Right lobe of liver (tissue), 6 donors: ENCODE results near the gene FBXO10. TPM values are rescaled to one million over a fixed set of nuclear protein-coding genes. Genes with fewer than 3 reads are reported as not detected.

Experiments
- ATAC-seq, 4 donors: fragments of 200-7000 bp; cut with Tn5 transposase; one replicate each; pipeline ENCODE4 v1.9.1; 2020; ENCODE audit warnings: mild to moderate bottlenecking in 4 of 4, moderate library complexity in 4 of 4
- DNase-seq, 3 donors: peaks; one replicate each; pipeline ENCODE4 v3.0.0-alpha.2; 2020
- H3K27ac ChIP-seq, 3 donors: fragments of 200-600 bp; one replicate each; pipeline ENCODE4 v1.8.0; 2022
- H3K27me3 ChIP-seq, 2 donors: fragments of 200-600 bp; one replicate each; pipeline ENCODE4 v1.8.0; 2022
- H3K36me3 ChIP-seq, 4 donors: fragments of 200-600 bp; sonication (generic) in 1 of 4; one replicate each; pipeline versions ENCODE4 v1.5.1 to v1.8.0; 2017 to 2022; ENCODE audit warnings: control low read depth in 1 of 4
- H3K4me1 ChIP-seq, 4 donors: fragments of 200-600 bp; sonication (generic) in 1 of 4; one replicate each; pipeline versions ENCODE4 v1.5.1 to v1.8.0; 2017 to 2022; ENCODE audit warnings: control low read depth in 1 of 4
- H3K4me3 ChIP-seq, 3 donors: fragments of 200-600 bp; one replicate each; pipeline ENCODE4 v1.8.0; 2022
- H3K9me3 ChIP-seq, 4 donors: fragments of 200-600 bp; sonication (generic) in 1 of 4; one replicate each; pipeline versions ENCODE4 v1.5.1 to v1.8.0; 2017 to 2022; ENCODE audit warnings: control low read depth in 1 of 4
- POLR2A ChIP-seq: fragments of 450-650 bp; IDR thresholded peaks from one replicate; pipeline ENCODE4 v1.6.1; 2017; ENCODE audit warnings: antibody characterized with exemption, mild to moderate bottlenecking
- WGBS: methylation state at CpG from one replicate; pipeline ENCODE4 v1.1.6; 2018; ENCODE audit warnings: low coverage, low lambda C conversion rate; ENCODE audit not compliant: insufficient coverage; ENCODE audit errors: missing lambda C conversion rate; 5-methylcytosine and 5-hydroxymethylcytosine counted together
- intact Hi-C, 2 donors: fragments of 100-400 bp; cut with DNase I; formaldehyde crosslinking; loops; one replicate each; pipeline versions ENCODE4 v1.11.2 to v1.14.1; 2022
- total RNA-seq, 6 experiments: library from RNA; depleted of rRNA in 2 of 6; stranded (reverse); fragments of >200 nt in 2 of 6; fragmentation: NEBNext Ultra II Directional in 3 of 6; extraction: Animal tissue kit (Norgen Biotek cat#: 25700) in 3 of 6; gene quantifications; one replicate each; pipeline versions ENCODE4 v1.1.0 to v1.2.4, GENCODE V29; 2016 to 2023
- TF ChIP-seq, protein P1 (sequence below), 4 donors: fragments of 200-600 bp in 3 of 4; fragments of 450-650 bp in 1 of 4; IDR thresholded peaks; one replicate each; pipeline versions ENCODE4 v1.5.1 to v1.8.0; 2016 to 2022; ENCODE audit warnings: antibody characterized with exemption in 4 of 4, mild to moderate bottlenecking in 2 of 4
- donor health status: DM: no; HTN: yes; CAD: no.
- donor health status: DM: no; HTN: no; CAD: no.
- donor health status: DM: no; HTN: no; CAD: no.
- donor health status: DM: no; HTN: yes; CAD: no.
- donor health status: DM: no; HTN: yes; CAD: no.

FBXO10 gene
- total RNA-seq, 6 experiments from 2014 or later: 2.5 to 5.9 (median 4.0) TPM

DNA sequence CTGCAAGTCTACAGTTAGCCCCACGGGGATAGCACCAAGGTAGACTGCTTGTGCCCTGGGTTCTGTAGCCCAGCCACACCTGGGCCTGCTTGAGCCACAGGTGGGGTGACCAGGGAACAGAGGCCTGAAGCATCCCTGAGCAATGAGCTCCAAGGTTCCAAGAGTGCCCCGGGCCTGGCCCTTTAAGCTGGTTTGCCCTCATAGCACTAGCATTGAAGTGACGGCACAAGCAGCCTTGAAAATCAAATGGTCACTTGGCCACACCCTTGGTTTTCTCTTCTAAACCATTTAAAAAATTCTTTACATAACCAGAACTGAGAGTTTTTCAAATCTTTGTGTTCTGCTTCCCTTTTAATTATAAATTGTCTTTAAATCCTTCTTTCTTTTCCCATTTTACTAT is 24.7 kb downstream of the FBXO10 start:
- H3K27me3 ChIP-seq: no peaks in the 10 kb centered on the region
- intact Hi-C loops: no loop called here
- ATAC-seq (no peak), DNase-seq (no peak)
- H3K27ac ChIP-seq: no peak overlapping the region
- H3K4me1 ChIP-seq: no peaks in the 10 kb centered on the region
- TF ChIP-seq, protein P1, sequence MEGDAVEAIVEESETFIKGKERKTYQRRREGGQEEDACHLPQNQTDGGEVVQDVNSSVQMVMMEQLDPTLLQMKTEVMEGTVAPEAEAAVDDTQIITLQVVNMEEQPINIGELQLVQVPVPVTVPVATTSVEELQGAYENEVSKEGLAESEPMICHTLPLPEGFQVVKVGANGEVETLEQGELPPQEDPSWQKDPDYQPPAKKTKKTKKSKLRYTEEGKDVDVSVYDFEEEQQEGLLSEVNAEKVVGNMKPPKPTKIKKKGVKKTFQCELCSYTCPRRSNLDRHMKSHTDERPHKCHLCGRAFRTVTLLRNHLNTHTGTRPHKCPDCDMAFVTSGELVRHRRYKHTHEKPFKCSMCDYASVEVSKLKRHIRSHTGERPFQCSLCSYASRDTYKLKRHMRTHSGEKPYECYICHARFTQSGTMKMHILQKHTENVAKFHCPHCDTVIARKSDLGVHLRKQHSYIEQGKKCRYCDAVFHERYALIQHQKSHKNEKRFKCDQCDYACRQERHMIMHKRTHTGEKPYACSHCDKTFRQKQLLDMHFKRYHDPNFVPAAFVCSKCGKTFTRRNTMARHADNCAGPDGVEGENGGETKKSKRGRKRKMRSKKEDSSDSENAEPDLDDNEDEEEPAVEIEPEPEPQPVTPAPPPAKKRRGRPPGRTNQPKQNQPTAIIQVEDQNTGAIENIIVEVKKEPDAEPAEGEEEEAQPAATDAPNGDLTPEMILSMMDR (IDR thresholded peaks at IDR 0.05): no peak
- no peak for TF ChIP-seq POLR2A
- H3K36me3 ChIP-seq: no peaks in the 10 kb centered on the region
- H3K4me3 ChIP-seq: no peak overlapping the region
- H3K9me3 ChIP-seq: no peaks in the 10 kb centered on the region
- 83% methylated on average over 1 of the region's 3 CpGs for WGBS

DNA sequence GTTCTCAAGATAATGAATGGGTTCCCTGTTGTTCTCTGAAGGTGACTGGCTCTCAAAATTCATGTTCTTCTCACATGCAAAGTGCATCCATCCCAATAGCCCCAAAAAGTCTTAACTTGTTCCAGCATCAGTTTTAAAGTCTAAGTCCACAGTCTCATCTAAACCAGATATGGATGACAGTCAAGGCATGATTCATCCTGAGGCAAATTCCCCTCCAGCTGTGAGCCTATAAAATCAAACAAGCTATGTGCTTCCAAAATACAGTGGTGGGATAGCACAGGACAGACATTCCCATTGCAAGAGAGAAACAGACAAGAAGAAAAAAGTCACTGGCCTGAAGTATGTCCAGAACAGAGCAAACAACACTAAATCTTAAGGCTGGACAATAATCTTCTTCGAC is 25.4 kb downstream of the FBXO10 start:
- H3K27me3 ChIP-seq: no peaks in the 10 kb centered on the region
- WGBS: 71% methylated on average over 1 of the region's 1 CpG
- TF ChIP-seq, protein P1 (IDR thresholded peaks at IDR 0.05): no peak
- intact Hi-C loops: no loop called here
- no peaks in the 10 kb centered on the region for H3K9me3 ChIP-seq
- H3K36me3 ChIP-seq: no peaks in the 10 kb centered on the region
- ATAC-seq (no peak), DNase-seq (no peak)
- H3K4me3 ChIP-seq: no peak overlapping the region
- no peaks in the 10 kb centered on the region for H3K4me1 ChIP-seq
- H3K27ac ChIP-seq: no peak overlapping the region

DNA sequence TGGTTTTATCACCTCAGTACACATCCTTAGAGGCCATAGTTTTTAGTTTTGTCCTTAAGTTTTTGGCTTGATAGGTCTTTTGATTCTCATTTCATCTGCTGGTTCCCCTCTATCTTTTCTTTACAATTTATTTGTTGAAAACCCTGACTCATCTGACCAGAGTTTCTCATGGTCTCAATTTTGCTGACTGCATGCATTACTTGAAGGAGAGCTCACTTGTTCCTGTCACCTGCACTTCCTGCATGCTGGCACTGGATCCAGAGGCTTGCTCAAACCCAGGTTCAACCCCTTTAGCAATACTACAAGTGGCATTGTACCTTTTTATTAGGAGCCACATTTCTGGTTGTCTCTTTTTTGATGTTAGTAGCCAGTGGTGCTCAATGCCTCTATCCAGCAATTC is 26.7 kb downstream of the FBXO10 start:
- DNase-seq (no peak), ATAC-seq (no peak)
- Histone ChIP-seq H3K4me3 (no peak overlapping the region), H3K9me3 (no peaks in the 10 kb centered on the region), H3K36me3 (no peaks in the 10 kb centered on the region), H3K27ac (no peak overlapping the region), H3K27me3 (no peaks in the 10 kb centered on the region), H3K4me1 (no peaks in the 10 kb centered on the region)
- TF ChIP-seq POLR2A: no peak
- TF ChIP-seq, protein P1 (IDR thresholded peaks at IDR 0.05): no peak
- intact Hi-C loops: no loop called here

DNA sequence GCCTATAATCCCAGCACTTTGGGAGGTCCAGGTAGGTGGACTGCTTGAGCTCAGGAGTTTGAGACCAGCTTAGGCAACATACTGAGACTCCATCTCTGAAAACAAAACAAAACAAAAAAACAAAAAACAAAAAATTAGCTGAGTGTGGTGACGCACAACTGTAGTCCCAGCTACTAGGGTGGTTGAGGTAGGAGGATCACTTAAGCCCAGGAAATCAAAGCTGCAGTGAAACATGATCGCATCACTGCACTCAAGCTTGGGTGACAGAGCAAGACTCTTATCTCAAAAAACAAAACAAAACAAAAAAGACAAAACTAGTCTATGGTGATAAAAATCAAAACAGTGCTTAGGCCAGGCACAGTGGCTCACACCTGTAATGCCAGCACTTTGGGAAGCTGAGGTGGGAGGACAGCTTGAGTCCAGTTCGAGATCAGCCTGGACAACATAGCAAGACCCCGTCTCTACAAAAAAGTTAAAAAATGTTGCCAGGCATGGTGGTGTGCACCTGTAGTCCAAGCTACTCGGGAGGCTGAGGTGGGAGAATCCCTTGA is 28.8 kb downstream of the FBXO10 start:
- intact Hi-C loops: no loop called here
- TF ChIP-seq, protein P1 (IDR thresholded peaks at IDR 0.05): no peak
- no peak for TF ChIP-seq POLR2A
- Histone ChIP-seq H3K9me3 (no peaks in the 10 kb centered on the region), H3K27me3 (no peaks in the 10 kb centered on the region), H3K4me1 (no peaks in the 10 kb centered on the region), H3K4me3 (no peak overlapping the region), H3K36me3 (no peaks in the 10 kb centered on the region), H3K27ac (no peak overlapping the region)
- 100% methylated on average over 5 of the region's 5 CpGs for WGBS
- DNase-seq (no peak), ATAC-seq (no peak)

DNA sequence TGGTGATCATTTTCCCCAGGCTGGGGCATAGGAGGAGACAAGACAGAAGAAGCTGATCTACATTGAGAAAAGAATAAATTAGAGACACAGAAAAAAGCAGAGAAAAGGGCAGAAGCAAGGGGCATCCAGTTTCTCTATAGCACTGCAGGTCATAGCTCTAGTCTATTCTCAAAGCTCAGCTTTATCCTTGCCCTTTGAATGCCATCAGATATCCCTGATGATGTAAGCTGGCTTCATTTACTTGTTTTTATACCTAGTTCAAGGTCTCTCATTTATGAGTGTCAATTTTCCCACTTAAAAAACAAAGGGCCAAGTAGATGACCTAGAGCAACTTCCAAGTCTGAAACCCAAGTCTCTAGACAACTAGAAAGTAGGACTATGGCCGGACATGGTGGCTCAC is 32.7 kb downstream of the FBXO10 start:
- WGBS: 86% methylated on average over 1 of the region's 1 CpG
- intact Hi-C loops: no loop called here
- no peak for ATAC-seq
- Histone ChIP-seq H3K27ac (no peak overlapping the region), H3K4me1 (no peaks in the 10 kb centered on the region), H3K9me3 (no peaks in the 10 kb centered on the region), H3K36me3 (peaks cover 0 to 3% (median 0%) of the 10 kb centered on the region in 4 donors), H3K27me3 (no peaks in the 10 kb centered on the region), H3K4me3 (no peak overlapping the region)
- TF ChIP-seq POLR2A: no peak
- TF ChIP-seq, protein P1 (IDR thresholded peaks at IDR 0.05): no peak
- DNase-seq: no peak
